NCI-H2227 (cell line): ENCODE data around the gene SLC6A12.
"Not testable (repeated sequence)": the region's sequence is repeated elsewhere in the genome, so short reads cannot be mapped to it uniquely, and the experiment has no call there.

Experiments
- DNase-seq: peaks from one replicate; lab custom pipeline; 2025; ENCODE audit not compliant: unreplicated experiment; lab: John Stamatoyannopoulos, UW

The SLC6A12 gene

DNA sequence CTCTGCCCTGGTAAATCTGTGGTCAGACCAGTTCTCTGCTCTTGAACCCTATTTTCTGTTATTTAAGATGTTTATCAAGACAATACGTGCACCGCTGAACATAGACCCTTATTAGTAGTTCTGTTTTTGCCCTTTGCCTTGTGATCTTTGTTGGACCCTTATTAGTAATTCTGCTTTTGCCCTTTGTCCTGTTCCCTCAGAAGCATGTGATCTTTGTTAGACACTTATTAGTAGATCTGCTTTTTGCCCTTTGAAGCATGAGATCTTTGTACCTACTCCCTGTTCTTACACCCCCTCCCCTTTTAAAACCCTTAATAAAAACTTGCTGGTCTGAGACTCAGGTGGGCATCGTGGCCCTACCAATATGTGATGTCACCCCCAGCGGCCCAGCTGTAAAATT lies 22.0 kb upstream of the SLC6A12 start:
- not testable (repeated sequence) for DNase-seq

DNA sequence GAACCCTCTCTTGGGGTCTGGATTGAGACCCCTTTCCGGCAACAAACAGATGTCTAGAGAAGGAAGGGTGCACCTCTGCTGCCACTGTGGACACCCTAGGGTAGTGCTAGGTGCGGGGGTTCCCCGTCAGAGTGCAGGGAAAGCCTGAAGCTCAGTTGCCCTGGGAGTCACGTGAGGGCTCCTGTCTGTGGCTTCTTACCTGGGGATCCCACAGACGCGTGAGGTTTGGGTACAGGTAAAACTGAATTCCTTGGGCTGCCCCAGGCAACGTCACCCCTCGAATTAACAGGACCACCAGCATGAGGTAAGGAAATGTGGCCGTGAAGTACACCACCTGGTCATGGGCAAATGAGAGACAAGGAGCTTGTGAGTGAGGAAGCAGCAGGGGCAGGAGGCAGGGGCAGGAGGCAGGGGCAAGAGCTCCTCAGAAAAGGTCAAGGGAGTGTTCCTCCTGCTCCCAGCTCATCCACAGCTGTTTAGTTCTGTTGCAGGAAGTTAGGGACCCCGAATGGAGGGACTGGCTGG lies 21.0 kb upstream of the SLC6A12 start:
- DNase-seq: no peak

DNA sequence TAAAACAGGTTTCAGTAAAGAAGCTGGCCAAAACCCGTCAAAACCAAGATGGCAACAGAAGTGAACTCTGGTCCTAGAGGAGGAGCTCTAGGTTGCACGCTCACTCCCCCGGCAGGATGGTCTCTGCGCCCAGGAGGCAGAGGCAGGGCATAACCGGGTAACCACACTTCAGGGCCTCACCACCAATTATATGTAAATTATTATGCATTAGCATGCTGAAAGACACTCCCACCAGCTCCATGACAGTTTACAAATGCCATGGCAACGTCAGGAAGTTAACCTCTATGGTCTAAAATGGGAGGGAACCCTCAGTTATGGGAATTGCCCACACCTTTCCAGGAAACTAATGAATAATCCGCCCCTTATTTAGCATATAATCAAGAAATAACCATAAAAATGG lies 20.1 kb upstream of the SLC6A12 start:
- no peak for DNase-seq

DNA sequence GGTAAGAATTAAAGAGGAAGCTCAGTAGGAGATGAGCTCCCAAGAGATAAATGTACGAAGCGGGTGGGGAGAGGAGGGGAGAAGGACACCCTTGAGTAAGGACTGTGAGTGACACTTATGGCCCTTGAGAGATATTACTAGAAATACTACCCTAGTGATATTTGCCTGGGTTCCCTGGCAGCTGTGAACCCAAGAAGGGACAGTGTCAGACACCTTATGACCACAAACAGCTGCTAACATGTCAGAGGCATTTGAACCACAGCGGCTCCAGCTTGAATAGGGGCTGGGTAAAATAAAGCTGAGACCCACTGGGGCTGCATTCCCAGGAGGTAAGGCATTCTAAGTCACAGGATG lies 19.6 kb upstream of the SLC6A12 start:
- no peak for DNase-seq

DNA sequence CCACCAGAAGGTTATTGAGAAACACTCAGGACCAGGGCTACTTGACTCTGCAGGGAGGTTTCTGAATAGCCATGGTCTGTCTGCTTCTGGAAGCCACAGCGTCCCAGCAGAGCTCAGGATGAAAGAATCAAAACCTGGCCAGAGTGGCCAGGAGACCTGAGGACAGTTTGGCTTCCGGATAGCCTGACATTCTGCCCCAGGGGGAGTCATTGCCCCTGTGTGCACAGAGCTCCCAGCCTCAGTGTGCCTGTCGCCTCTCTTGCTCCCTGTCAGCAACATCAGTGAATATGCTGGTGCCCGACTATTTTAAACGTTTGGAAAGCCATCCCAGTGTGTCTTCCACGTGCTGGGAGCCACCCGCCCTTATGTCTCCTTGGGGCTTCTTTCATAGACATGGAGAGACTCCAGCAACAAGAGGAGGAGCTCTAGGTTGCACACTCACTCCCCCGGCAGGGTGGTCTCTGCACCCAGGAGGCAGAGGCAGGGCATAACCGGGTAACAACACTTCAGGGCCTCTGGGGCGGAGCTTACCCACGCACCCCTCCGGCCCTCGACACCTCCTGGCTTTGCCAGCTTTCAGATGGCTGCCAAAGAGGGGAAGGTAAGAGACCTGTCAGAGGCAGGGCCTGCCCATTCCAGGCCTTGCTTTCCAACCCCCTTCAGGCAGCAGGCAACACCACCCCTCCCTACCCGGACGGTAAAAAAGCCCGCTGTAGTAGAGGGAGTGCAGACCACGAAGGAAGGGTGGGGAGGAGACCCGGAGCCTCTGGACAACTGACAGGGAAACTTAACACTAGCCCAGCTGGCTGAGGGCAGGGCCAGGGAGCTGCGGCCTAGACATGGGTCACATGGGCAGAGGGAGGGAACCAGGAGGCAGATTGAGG lies 19.0 kb upstream of the SLC6A12 start:
- DNase-seq: no peak

DNA sequence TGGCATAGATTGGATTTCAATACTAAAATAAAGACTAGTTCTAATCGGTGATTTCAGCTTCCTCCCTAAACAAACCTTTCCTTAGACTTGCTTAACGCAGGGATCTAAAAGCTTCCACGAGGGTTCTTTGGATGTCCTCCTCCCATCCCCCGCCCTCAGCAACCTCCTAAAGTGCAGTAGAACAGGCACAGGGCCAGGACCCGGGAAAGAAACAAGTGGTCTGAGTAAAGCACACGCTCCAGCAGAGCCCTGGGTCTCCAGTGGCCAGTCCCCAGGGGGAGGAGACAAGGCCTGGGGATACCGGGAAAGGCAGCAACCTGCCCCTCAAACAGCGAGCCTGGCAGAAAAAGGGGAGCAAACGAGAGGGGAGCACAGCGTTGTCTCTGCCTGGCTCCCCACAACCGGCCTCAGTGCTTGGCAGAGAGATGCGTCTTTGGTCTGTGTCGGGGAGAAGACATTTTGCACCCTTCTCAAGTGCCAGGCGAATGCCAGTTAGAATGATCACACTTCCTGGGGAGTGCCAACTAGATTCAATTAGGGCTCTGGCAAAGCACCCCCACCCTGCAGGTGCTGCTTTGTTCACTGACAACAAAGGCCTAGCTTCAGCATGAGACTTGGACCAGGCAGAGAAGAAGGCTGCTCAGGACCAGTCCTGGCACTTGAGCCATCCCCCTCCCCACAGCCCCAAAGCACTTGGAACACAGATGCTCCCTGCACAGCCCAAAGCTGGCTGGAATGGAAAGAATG lies 17.1 kb upstream of the SLC6A12 start:
- no peak for DNase-seq

DNA sequence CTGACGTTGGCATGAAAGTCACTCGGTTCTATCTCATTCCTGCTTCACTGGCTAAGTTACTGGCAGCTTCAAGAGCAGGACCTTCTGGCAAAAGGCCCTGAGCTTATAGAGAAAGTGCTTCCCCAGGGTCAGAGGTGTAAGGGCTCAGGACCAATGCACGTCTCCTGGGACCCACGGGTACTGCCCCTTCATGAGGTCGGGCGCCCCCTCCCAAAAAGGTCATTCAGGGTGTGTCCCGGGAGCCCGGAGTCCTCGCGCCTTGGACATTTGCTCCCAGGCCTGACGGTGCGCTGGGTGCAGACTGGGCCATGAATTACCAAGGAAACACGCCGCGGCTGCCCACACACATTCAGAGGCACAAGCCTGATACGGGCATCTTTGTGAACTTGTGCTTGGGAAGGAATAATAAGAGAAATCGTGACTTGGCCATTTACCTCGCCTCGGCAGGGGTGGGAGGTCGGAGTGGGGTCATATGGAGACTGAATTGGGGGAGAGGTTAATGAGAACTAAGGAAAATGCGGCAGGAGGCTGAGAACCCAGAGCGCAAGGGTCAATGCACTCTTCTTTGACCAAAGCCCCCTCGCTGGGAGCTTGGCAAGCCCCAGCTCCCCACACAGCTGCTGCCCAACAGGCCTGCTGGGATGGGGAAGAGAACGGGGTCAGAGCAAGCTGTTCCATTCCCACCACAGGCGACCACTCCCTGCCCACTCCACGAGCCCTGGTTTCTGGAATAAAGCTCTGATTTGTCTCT lies 15.7 kb upstream of the SLC6A12 start:
- no peak for DNase-seq

DNA sequence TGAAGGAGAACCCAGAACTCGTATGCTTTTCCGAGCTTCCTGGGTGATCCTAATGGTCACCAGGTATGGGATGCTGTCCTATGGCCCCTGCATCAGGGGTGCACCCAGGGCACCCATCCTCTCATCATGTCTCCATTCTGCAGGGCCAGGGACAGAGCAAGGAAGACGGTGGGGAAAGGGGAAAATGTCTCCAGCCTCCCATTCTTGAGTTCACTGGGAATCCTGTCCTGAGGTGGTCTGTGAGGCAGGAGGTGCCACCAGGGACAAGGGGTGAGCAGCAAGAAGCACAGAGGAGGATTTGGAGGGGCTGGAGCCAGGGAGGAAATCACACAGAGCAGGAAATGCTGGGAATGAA lies 14.9 kb upstream of the SLC6A12 start:
- no peak for DNase-seq

DNA sequence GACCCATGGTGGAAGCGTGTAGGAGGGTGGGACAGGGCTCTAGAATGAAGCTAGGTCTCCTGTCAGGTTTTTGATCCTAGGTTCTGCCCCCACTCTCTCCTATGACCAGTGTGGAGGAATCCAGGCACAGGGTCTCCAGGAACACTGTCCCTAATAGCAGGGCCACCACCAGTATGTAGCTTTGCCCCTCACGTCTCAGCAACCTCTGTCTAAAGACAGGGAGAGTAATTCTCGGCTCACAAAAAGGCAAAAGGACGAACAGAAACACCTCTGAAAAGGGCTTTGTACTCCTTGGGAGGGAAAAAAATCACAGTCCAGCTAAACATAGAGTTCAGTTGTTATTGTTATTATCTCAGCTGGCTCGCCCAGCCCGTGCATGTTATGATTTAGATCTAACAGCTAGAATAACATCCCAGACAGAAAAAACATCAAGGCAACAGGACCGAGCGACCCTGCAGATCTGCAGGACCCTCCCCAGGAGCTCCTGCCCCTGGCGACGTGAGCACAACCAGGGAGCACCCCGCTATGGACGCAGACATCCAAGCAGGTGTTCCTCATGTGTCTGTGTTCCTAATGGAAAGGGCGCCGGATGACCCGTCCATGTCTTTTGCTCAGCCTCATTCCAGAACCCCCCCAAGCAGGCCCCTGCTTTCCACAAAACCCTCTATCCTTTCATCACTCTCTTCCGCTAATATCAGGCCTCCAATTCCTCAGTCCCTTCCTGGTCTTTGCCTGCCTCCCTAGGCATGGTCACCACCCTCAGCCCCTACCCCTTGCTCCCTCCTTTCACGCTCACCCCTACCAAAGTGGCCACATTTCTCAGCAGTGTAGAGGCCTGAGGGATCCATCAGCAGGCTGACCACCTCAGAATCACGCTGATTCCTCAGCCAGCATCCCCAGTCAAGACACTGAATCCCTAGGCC lies 14.2 kb upstream of the SLC6A12 start:
- DNase-seq: no peak

DNA sequence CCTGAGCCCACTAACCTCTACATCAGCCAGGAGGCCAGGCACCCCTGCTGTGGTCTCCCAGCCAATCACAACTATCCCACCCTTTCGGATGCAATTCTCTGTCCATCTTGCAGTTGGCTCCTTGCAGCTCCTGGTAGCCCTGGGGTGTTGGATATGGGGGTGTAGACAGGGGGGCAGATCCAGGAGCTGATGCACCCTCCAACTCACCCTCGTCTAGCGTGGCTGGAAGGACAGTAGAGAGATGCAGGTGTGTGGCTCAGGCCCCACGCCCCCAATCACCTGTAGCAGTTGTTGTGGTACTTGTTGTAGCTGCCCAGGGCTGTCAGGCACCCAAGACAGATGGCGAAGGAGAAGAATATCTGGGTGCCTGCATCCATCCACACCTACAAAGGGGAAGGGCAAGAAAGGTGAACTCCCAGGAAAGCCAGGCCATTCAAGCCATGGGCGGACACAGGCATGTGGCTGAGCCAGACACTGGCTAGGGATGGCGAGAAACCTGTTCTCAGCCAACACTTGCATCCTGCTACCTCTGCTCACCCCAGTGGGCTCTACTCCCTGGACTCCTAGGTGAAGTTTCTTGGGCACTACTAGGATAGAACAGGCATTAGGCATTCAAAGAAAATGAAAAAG lies 13.4 kb upstream of the SLC6A12 start:
- DNase-seq: no peak

DNA sequence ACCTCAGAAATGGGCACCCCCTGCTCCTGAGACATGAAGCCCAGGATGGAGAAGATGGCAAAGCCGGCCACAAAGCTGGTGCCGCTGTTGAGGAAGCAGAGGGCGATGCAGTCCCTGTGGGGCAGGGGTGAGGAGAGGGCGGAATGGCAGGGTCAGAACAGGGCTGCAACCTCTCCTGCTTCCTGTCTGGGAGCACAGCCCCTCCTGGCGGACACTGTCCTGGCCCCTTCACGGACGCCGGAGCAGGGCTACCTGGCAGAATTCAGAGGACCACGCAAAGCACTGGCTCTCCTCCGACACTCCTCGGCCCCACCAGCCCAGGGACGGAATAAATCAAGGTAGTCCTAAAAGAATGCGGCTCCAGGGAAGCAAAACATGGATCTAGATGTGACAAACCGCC lies 12.4 kb upstream of the SLC6A12 start:
- DNase-seq: no peak

DNA sequence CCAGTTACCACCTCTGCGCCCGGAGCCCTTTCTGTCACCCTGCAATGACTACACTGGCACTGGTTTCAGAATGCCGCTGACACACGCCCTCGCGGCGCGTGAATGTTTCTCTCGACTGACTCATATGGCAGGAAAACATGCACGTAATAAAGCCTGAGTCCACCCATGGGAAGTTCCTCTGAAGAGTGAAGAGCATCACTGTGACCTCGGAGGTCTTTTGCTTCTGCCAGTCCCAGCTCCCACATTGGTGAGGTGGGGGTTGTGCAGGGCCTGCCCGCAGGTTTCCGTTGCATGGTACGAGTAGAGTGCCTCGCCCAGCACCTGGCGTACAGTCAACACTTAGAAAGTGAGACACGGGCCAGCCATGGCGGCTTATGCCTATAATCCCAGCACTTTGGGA lies 11.1 kb upstream of the SLC6A12 start:
- no peak for DNase-seq

DNA sequence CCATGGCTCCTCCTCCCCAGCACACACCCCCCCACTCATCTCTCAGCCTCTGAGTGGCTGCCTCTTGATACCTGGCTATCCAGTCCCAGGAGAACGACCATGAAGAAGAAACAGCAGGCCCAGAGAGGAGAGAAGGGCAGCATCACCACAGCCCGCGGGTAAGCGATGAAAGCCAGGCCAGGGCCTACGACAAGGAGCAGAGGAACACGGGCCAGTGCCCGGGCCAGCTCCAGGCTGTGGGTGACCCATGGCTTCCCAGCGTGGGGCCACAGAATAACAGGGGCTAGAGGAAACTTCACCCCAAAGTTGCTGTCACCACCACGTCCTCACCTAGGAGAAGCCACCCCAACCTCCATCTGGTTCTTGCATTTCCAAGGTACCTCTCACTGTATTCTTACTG lies 10.4 kb upstream of the SLC6A12 start:
- no peak for DNase-seq

DNA sequence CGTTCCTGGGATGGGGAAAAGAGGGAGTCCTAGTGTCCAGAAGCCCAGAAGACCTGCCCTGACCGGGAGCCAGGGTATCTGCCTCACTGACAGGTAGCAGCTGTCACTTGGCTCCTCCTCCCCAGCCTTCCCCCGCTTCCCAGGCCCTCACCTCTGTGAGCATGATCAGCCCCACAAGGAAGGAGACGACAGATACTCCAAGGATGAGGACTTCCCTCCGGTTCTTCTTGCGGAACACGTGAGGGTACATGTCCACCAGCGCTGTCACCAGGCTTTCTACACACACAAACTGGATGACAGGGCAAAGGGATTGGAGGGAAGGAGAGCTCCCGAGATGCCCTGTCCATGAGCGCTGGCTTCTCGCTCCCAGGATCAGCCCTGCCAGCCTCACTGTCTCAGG lies 9.9 kb upstream of the SLC6A12 start:
- no peak for DNase-seq

DNA sequence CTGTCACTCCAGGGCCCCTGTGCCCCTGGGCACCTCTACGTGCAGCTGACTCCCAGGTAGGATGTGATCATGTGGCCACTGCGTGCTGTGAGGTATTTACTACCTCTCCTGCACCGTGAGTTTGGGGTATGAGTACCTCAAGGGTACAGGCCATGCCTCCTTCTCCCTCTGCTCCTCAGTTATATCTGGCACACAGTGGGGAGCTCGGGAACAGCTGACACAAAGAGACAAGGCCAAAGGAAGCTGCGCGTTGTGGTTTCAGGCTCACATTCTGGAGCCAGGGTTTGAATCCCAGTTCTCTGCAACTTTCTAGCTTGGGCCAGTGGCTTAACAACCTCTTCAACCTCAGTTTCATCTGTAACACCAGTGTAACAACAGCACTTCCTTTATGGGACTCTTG lies 7.8 kb upstream of the SLC6A12 start:
- no peak for DNase-seq

DNA sequence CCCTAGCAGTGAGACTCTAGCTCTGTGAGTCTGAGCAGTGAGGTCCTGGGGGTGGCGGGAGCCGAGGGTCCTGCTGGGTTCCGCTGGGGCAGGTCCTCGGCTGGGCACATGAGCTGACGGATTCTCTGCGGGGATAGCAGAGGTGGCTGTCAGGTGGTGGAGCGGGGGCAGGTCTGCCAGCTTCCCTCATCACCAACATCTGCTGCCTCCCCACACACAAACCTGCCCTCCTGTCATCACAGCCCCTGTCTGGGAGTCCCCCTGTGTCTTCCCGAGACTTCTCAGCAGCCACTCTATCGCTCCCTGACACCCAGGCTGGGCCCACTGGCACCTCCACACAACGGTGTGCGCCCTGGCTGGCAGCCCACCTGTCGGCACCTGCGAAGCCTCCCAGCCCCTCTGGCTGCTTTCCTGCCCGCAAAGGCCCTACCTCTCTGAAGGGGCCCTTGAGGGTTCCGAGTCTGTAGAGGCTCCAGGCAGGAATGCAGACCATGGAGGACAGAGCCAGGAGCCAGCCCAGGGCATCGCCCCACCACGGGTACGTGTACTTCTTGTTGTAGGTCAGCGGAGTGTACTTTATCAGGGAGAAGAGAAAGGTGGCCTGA lies 7.1 kb upstream of the SLC6A12 start:
- no peak for DNase-seq

DNA sequence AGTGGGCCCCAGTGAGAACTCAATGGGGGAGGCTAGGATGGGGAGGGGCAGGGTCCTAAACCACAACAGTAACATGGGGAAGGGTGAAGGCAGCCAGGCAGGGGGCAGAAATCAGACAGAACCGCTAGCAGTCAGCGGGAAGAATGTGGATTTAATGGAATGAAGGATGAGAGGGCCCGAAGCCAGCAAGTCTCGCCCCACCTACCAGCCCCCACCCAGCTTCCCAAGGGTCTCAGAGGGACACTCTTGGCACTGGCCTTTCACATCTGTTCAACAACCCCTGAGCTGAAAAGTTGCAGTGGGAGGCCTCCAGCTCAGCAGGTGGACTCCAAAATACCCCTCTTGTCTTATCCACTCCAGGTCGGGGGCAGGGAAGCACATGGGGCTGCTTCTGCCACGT lies 6.5 kb upstream of the SLC6A12 start:
- DNase-seq: no peak

DNA sequence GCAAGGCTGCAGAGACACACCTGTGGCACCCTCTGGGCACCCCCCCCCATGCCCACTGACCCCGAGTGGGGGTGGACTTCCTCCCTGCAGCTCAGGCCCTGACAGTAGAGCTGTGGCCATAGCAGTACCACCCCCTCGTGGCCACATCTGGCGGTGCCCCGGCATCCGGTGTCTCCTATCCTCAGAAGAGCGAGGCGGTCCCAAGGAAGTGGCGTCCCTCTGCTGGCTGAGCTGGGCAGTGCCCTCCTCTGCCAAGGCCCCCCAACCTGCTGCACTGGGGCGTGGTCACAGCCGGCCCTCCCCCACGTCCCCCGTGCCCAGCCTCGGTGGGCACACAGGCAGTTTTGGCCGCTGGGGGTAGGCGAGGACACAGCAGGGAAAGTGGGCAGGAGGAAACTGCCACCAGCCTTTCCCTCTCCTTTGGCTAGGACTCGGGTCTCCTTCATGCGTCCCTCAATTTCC lies 6.0 kb upstream of the SLC6A12 start:
- no peak for DNase-seq

DNA sequence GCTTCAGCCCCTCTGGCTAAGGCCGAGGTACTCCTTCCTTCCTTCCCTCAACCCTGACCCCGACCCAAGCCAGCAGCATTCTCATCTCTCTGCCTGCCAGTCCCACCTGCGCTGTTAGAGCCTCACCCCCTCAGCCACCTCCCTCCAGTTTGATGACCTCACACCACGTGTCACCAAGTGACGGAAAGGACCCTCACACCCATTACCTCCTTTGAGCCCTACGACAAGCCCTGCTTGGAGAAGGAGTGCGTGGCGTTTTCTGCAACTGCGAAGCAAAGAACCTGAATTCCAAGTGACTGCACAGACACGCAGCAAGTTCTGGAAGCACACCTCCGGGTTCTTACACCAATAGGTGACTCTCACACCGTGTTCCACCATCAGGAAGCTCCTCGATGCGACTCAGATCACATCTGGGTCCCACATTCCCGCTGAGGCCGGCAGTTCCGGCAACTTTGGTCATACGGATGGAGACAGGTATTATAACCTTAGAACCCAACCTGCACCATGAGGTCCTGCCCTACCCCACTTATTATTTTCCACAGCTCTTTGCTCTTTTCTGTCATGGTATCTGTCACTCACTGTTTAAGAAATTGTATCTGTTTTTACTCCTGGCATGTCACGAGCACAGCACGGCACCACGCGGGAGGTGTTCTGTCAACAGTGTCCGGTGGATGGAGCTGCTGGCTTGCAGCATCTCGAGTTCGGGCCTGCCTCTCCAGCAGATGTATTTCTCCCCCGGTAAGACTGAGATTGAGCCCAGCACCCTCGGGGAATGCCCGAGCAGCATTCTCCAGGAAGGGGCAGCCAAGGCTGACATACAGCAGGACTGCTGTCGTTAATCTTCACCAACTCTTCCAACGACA lies 5.0 kb upstream of the SLC6A12 start:
- no peak for DNase-seq
